Stimulated activated CD4-positive, alpha-beta T cell treated with anti-CD3 and anti-CD28 coated beads, Interleukin-4, amount 100 ng/mL, for 1 hour (primary cell): ENCODE data around the gene TOMM40L.
A peak's percentile ranks its signal among the peaks of the same experiment; 100 is the strongest.

Source experiments
- DNase-seq: peaks from one replicate; pipeline ENCODE4 v3.0.0-alpha.2; 2020

The TOMM40L gene

DNA sequence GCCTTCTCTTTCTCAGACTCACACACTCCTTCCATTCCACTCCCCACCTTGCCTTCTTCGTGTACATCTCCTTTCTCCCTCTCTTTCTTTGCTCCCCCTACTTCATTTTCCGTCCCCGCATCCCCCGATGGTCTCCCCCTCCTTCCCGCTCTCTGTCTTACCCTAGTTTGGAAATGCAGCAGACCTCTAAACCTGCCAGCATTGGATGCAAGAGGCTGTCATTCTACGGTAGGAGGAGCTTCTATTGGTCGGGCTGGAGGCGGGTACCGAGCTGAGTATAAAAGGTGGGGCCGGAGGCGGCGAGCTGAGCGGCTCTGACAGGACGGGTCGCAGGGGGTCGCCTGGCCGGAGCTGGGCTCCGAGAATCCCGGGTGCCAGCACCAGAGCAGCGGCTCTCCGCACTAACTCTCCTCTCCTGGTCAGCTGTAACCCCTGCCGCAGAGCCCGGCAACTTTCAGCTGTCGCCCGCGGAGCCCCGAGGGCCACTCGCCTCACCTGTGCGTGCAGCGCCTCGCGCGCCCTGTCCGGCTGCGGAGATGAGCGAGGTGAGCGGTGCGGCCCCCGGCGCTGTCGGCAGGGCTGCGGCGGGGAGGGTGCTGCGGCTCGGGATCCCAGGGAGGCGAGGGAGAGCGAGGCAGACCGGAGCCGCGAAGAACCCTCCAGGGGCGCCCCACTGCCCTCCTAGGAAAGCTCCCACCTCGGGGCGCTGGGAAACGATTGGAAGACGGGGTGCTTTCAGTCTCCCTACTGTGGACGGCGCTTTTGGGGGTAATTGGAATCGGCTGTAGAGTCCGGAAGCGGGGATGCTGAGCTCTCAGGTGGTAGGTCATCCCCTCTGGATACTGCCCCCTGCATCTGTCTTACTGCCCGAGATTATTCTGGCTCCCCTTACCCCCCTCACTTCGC is 32.8 kb downstream of the TOMM40L start, which contains the start of gene PCP4L1:
TSS of gene PCP4L1 (plus strand) at position 307 of the 906 bp plus-strand sequence. CDS start at position 537, 230 bp downstream.
- peak; percentile 34 for DNase-seq

DNA sequence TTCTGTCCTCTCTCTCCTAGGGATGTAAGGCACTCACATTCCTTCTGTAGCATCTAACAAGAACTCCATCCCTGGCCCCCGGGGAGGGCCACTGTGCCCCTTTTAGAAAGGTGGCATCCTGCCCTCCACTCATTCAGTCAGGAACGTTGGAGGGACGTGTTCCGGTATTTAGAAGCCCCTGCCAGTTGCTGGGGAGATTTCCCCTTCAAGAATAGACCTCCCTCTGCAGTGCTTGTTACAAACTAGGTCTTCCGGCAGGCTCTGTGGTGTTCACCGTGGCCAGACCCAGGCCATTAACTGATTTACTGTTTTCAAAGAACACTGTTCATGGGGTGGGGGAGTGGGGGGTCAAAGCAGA is 33.5 kb downstream of the TOMM40L start:
- DNase-seq = no peak

GRCh38 chr1:161259765-161260164 is 33.9 kb downstream of the TOMM40L start:
- no peak for DNase-seq

- DNase-seq = no peak
Observed at GRCh38 chr1:161260376-161261260, 34.8 kb downstream of the TOMM40L start.

GRCh38 chr1:161261261-161262235 is 35.7 kb downstream of the TOMM40L start:
- no peak for DNase-seq

- DNase-seq = no peak
Observed at GRCh38 chr1:161265305-161265704, 39.4 kb downstream of the TOMM40L start.

DNA sequence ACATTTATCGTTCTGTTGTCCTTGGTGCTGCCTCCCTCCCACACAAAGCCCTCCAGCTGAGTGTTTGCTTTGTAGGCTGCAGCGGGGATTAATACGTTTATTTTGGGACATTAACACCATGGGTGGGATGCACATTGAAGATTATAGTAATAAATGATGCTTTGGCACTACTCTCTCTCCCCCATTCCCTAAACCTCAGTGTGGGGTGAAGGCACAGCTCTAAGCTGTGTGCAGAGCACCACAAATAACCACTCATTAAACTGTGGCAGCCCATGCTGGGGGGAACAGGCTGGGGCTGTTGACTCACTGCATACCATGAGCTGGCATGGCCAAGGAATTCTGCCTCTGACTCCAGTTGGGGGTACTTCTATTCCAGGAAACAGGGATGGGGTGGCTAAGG is 40.3 kb downstream of the TOMM40L start:
- no peak for DNase-seq

DNA sequence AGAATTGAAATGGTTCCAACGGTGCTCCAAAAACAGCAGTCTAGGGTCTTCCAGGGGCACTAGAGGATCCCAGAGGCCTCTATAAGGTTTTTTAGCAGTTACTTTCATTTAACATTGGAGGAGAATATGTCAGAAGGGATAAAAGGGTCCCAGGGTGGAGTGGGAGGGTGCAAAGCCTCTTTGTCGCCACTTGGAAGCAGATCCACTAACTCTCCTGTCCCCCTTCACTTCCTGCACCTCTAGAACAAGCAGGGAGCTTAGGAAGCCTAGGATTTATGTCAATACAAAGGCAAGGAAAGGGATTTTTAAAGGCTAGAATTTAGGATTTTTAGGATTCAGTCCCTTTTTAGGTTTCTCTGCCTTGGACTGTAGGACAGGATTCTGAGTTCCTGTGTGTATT is 41.0 kb downstream of the TOMM40L start:
- DNase-seq = no peak

- DNase-seq = no peak
Observed at GRCh38 chr1:161267321-161267720, 41.5 kb downstream of the TOMM40L start.

- DNase-seq = no peak
Observed at GRCh38 chr1:161273402-161273801, 47.5 kb downstream of the TOMM40L start.

DNA sequence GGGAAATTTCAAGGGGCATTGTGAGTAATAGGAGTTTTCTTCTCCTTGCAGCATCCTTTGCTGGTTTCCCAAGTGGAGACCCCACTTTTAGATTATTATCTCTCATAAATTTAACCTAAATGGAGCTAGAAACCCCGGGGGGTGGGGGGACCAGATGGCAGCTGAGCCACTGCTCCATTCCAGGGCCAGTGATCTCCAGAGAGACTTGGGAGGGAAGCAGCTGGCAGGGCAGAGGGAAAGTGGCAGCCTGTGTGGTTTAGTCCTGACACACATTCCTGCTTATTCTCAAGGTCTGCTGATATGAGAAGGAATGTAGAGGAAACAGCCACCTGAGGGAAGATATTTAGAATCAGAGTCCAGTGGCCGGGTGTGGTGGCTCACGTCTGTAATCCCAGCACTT is 49.0 kb downstream of the TOMM40L start:
- no peak for DNase-seq
